CD4-positive, CD25-positive, alpha-beta regulatory T cell (primary cell): ENCODE measurements around the gene EFCAB14. TPM values are rescaled to one million over a fixed set of nuclear protein-coding genes. Genes with fewer than 3 reads are reported as not detected.
A peak's percentile ranks its signal among the peaks of the same experiment; 100 is the strongest.
"Not testable (repeated sequence)": the region's sequence is repeated elsewhere in the genome, so short reads cannot be mapped to it uniquely, and the experiment has no call there.

Experiments
- ATAC-seq, 2 donors: fragments of 150-1000 bp; cut with Tn5 transposase; one replicate each; pipeline ENCODE4 v1.10.0; 2021; ENCODE audit warnings: low read depth in 2 of 2, moderate number of reproducible peaks in 2 of 2, moderate library complexity in 1 of 2
- DNase-seq, 3 donors: peaks; one replicate each; pipeline versions ENCODE4 v3.0.0 to v3.0.0-alpha.2; 2012 to 2022; ENCODE audit warnings: mixed read lengths in 1 of 3
- H3K27ac ChIP-seq: one replicate; pipeline ENCODE4 v1.7.0; 2013; ENCODE audit warnings: mild to moderate bottlenecking, low read length; ENCODE audit not compliant: insufficient read depth, poor library complexity, severe bottlenecking
- H3K27me3 ChIP-seq: one replicate; pipeline ENCODE4 v1.7.0; 2013; ENCODE audit warnings: low read length; ENCODE audit not compliant: control insufficient read depth, insufficient read depth
- H3K36me3 ChIP-seq: one replicate; pipeline ENCODE4 v1.7.0; 2013; ENCODE audit warnings: mild to moderate bottlenecking, low read length, moderate library complexity; ENCODE audit not compliant: control insufficient read depth, insufficient read depth
- H3K4me1 ChIP-seq: 2 replicates; pipeline ENCODE4 v1.7.0; 2013; ENCODE audit warnings: mild to moderate bottlenecking, low read length; ENCODE audit not compliant: insufficient read depth, control insufficient read depth, poor library complexity, severe bottlenecking
- H3K4me3 ChIP-seq: one replicate; pipeline ENCODE4 v1.7.0; 2013; ENCODE audit warnings: low read depth, mild to moderate bottlenecking, low read length, moderate library complexity
- H3K9me3 ChIP-seq, 2 experiments: 1 replicate in 1 of 2; 2 replicates in 1 of 2; pipeline ENCODE4 v1.7.0; 2013; ENCODE audit warnings: low read length in 2 of 2, mild to moderate bottlenecking in 1 of 2, moderate library complexity in 1 of 2; ENCODE audit not compliant: control insufficient read depth in 2 of 2
- H3K27ac Mint-ChIP-seq, 3 donors: one replicate each; pipeline ENCODE4 v1.8.0; 2020 to 2022; ENCODE audit warnings: mild to moderate bottlenecking in 3 of 3, mixed read lengths in 3 of 3, moderate library complexity in 2 of 3
- H3K27me3 Mint-ChIP-seq: one replicate; pipeline ENCODE4 v1.8.0; 2022; ENCODE audit warnings: mild to moderate bottlenecking, mixed read lengths
- H3K36me3 Mint-ChIP-seq: one replicate; pipeline ENCODE4 v1.8.0; 2020; ENCODE audit warnings: mixed read lengths
- H3K4me1 Mint-ChIP-seq, 4 donors: one replicate each; pipeline ENCODE4 v1.8.0; 2020 to 2022; ENCODE audit warnings: mixed read lengths in 4 of 4, mild to moderate bottlenecking in 1 of 4
- H3K4me3 Mint-ChIP-seq, 4 donors: one replicate each; pipeline ENCODE4 v1.8.0; 2020 to 2022; ENCODE audit warnings: mild to moderate bottlenecking in 4 of 4, mixed read lengths in 4 of 4, moderate library complexity in 3 of 4
- H3K9me3 Mint-ChIP-seq, 7 donors: one replicate each; pipeline ENCODE4 v1.8.0; 2020 to 2022; ENCODE audit warnings: mixed read lengths in 7 of 7, mild to moderate bottlenecking in 3 of 7, moderate library complexity in 2 of 7
- polyA plus RNA-seq, 4 donors: library from polyadenylated mRNA; unstranded; fragments of 300-500 nt; fragmentation: Illumina TruSeq; gene quantifications; one replicate each; pipeline ENCODE4 v1.2.3, GENCODE V29; 2021
- total RNA-seq: library from RNA; stranded (reverse); gene quantifications from one replicate; pipeline ENCODE4 v1.2.3, GENCODE V29; 2022

Gene EFCAB14
- total and polyA plus RNA-seq, 5 donors from 2014 or later, result 81.2 to 88.9 (median 83.7) TPM

GRCh38 chr1:46657775-46658174 is 61.1 kb downstream of the EFCAB14 start:
- DNase-seq (no peak), ATAC-seq (no peak)
- H3K36me3 ChIP-seq, result peaks cover 47% of the 10 kb centered on the region
- Mint-ChIP-seq H3K27ac (no peak overlapping the region), H3K9me3 (peaks cover 0 to 4% (median 0%) of the 10 kb centered on the region in 7 donors), H3K4me1 (peaks cover 8 to 27% (median 19%) of the 10 kb centered on the region in 4 donors), H3K27me3 (no peaks in the 10 kb centered on the region), H3K4me3 (no peak overlapping the region), H3K36me3 (peaks cover 41% of the 10 kb centered on the region)
- H3K4me1 ChIP-seq, result no peaks in the 10 kb centered on the region
- no peak overlapping the region for H3K4me3 ChIP-seq
- H3K27ac ChIP-seq, result no peak overlapping the region
- H3K27me3 ChIP-seq, result no peaks in the 10 kb centered on the region
- H3K9me3 ChIP-seq, result no peaks in the 10 kb centered on the region

- Mint-ChIP-seq H3K27me3 (no peaks in the 10 kb centered on the region), H3K4me3 (no peak overlapping the region), H3K27ac (no peak overlapping the region), H3K9me3 (peaks cover 0 to 5% (median 2%) of the 10 kb centered on the region in 7 donors), H3K36me3 (peaks cover 52% of the 10 kb centered on the region), H3K4me1 (peaks cover 8 to 27% (median 22%) of the 10 kb centered on the region in 4 donors)
- DNase-seq, result no peak
- H3K27ac ChIP-seq, result no peak overlapping the region
- no peaks in the 10 kb centered on the region for H3K4me1 ChIP-seq
- no peak for ATAC-seq
- no peaks in the 10 kb centered on the region for H3K27me3 ChIP-seq
- H3K36me3 ChIP-seq, result peaks cover 57% of the 10 kb centered on the region
- no peak overlapping the region for H3K4me3 ChIP-seq
- no peaks in the 10 kb centered on the region for H3K9me3 ChIP-seq
Measured at GRCh38 chr1:46656643-46657042, 62.3 kb downstream of the EFCAB14 start.

- peaks cover 0 to 5% (median 2%) of the 10 kb centered on the region in 7 donors for H3K9me3 Mint-ChIP-seq
- peaks cover 8 to 27% (median 22%) of the 10 kb centered on the region in 4 donors for H3K4me1 Mint-ChIP-seq
- Histone ChIP-seq H3K27ac (no peak overlapping the region), H3K9me3 (no peaks in the 10 kb centered on the region), H3K4me1 (no peaks in the 10 kb centered on the region), H3K27me3 (no peaks in the 10 kb centered on the region), H3K4me3 (no peak overlapping the region), H3K36me3 (peaks cover 57% of the 10 kb centered on the region)
- H3K27ac Mint-ChIP-seq, result peak overlapping the region in 1 of 3 donors; percentile 26
- ATAC-seq (no peak), DNase-seq (no peak)
- H3K4me3 Mint-ChIP-seq, result no peak overlapping the region
- H3K36me3 Mint-ChIP-seq, result peaks cover 52% of the 10 kb centered on the region
- H3K27me3 Mint-ChIP-seq, result no peaks in the 10 kb centered on the region
Measured at GRCh38 chr1:46655848-46656247, 63.1 kb downstream of the EFCAB14 start.

GRCh38 chr1:46654698-46655097 is 64.2 kb downstream of the EFCAB14 start:
- peaks cover 60% of the 10 kb centered on the region for H3K36me3 Mint-ChIP-seq
- H3K4me1 ChIP-seq, DNase-seq, H3K4me3 ChIP-seq, H3K27ac ChIP-seq, H3K27me3 ChIP-seq, ATAC-seq, H3K9me3 ChIP-seq, H3K4me3 Mint-ChIP-seq, H3K27ac Mint-ChIP-seq, H3K27me3 Mint-ChIP-seq, H3K9me3 Mint-ChIP-seq: not testable (repeated sequence)
- H3K36me3 ChIP-seq, result peaks cover 68% of the 10 kb centered on the region
- peaks cover 3 to 18% (median 13%) of the 10 kb centered on the region in 4 donors for H3K4me1 Mint-ChIP-seq

- Mint-ChIP-seq H3K27me3 (no peaks in the 10 kb centered on the region), H3K36me3 (peaks cover 63% of the 10 kb centered on the region), H3K9me3 (peaks cover 0 to 9% (median 2%) of the 10 kb centered on the region in 7 donors), H3K4me3 (no peak overlapping the region), H3K27ac (no peak overlapping the region), H3K4me1 (peaks cover 3 to 13% (median 9%) of the 10 kb centered on the region in 4 donors)
- peaks cover 71% of the 10 kb centered on the region for H3K36me3 ChIP-seq
- H3K27me3 ChIP-seq, result no peaks in the 10 kb centered on the region
- no peak overlapping the region for H3K4me3 ChIP-seq
- ATAC-seq (no peak), DNase-seq (no peak)
- H3K4me1 ChIP-seq, result no peaks in the 10 kb centered on the region
- H3K9me3 ChIP-seq, result no peaks in the 10 kb centered on the region
- H3K27ac ChIP-seq, result no peak overlapping the region
Measured at GRCh38 chr1:46654012-46654411, 64.9 kb downstream of the EFCAB14 start.

- no peak for DNase-seq
- Mint-ChIP-seq H3K27ac (peak overlapping the region in 1 of 3 donors; percentile 0), H3K9me3 (peaks cover 0 to 9% (median 2%) of the 10 kb centered on the region in 7 donors), H3K4me3 (no peak overlapping the region), H3K27me3 (no peaks in the 10 kb centered on the region), H3K36me3 (peaks cover 63% of the 10 kb centered on the region), H3K4me1 (peaks cover 3 to 13% (median 9%) of the 10 kb centered on the region in 4 donors)
- H3K4me3 ChIP-seq, result no peak overlapping the region
- peaks cover 71% of the 10 kb centered on the region for H3K36me3 ChIP-seq
- H3K9me3 ChIP-seq, result no peaks in the 10 kb centered on the region
- no peaks in the 10 kb centered on the region for H3K27me3 ChIP-seq
- H3K27ac ChIP-seq, result no peak overlapping the region
- ATAC-seq, result no peak
- no peaks in the 10 kb centered on the region for H3K4me1 ChIP-seq
Measured at GRCh38 chr1:46653405-46653958, 65.4 kb downstream of the EFCAB14 start.

- H3K27me3 Mint-ChIP-seq, result no peaks in the 10 kb centered on the region
- Histone ChIP-seq H3K36me3 (peaks cover 64% of the 10 kb centered on the region), H3K27me3 (no peaks in the 10 kb centered on the region), H3K4me1 (no peaks in the 10 kb centered on the region), H3K4me3 (no peak overlapping the region), H3K9me3 (no peaks in the 10 kb centered on the region), H3K27ac (no peak overlapping the region)
- H3K4me3 Mint-ChIP-seq, result no peak overlapping the region
- peak overlapping the region in 1 of 3 donors; percentile 0 for H3K27ac Mint-ChIP-seq
- H3K9me3 Mint-ChIP-seq, result peaks cover 0 to 9% (median 2%) of the 10 kb centered on the region in 7 donors
- H3K36me3 Mint-ChIP-seq, result peaks cover 60% of the 10 kb centered on the region
- ATAC-seq (no peak), DNase-seq (no peak)
- peaks cover 3 to 13% (median 7%) of the 10 kb centered on the region in 4 donors for H3K4me1 Mint-ChIP-seq
Measured at GRCh38 chr1:46652321-46653100, 66.4 kb downstream of the EFCAB14 start.
